Muscle of back (tissue), 11 donors: ENCODE measurements around the gene SYTL2. TPM values are rescaled to one million over a fixed set of nuclear protein-coding genes. Genes with fewer than 3 reads are reported as not detected.
"Not testable (repeated sequence)": the region's sequence is repeated elsewhere in the genome, so short reads cannot be mapped to it uniquely, and the experiment has no call there.

Experiments
- DNase-seq, 3 donors: peaks; one replicate each; pipeline versions ENCODE4 v3.0.0 to v3.0.0-alpha.2; 2013
- polyA plus RNA-seq, 10 donors: library from polyadenylated mRNA; unstranded; fragments of 120-200 nt; gene quantifications; one replicate each; pipeline ENCODE4 v1.2.1, GENCODE V29; 2013; ENCODE audit not compliant: insufficient read length in 10 of 10

The SYTL2 gene
- polyA plus RNA-seq, 10 donors, result 48.8 to 134 (median 81.9) TPM

GRCh38 chr11:85685820-85686459 lies 125.0 kb downstream of the SYTL2 start, which contains the start of gene CCDC89:
TSS of gene CCDC89 (minus strand) at chr11:85686195. CDS start at chr11:85686130, 65 bp downstream.
- DNase-seq, result peak; percentile 87 to 95 (median 93)

- DNase-seq, result peak in 2 of 3 donors; percentile 61 to 87
These were observed 125.7 kb downstream of the SYTL2 start for GRCh38 chr11:85685125-85685819.

GRCh38 chr11:85682330-85683305 lies 128.3 kb downstream of the SYTL2 start:
- DNase-seq, result peak; percentile 65 to 91 (median 81)

GRCh38 chr11:85680897-85681296 lies 130.0 kb downstream of the SYTL2 start:
- DNase-seq, result no peak

- no peak for DNase-seq
These were observed 131.4 kb downstream of the SYTL2 start for GRCh38 chr11:85679576-85679975.

- DNase-seq, result no peak
These were observed 137.5 kb downstream of the SYTL2 start for GRCh38 chr11:85673393-85673792.

- peak in 1 of 3 donors; percentile 54 for DNase-seq
These were observed 138.6 kb downstream of the SYTL2 start for GRCh38 chr11:85672105-85672902.

GRCh38 chr11:85670949-85671663 lies 139.8 kb downstream of the SYTL2 start:
- not testable (repeated sequence) for DNase-seq

GRCh38 chr11:85668157-85668556 lies 142.8 kb downstream of the SYTL2 start:
- no peak for DNase-seq

- no peak for DNase-seq
These were observed 144.3 kb downstream of the SYTL2 start for GRCh38 chr11:85666687-85667086.

- peak in 1 of 3 donors; percentile 33 for DNase-seq
These were observed 145.2 kb downstream of the SYTL2 start for GRCh38 chr11:85665733-85666132.

GRCh38 chr11:85664615-85665481 lies 146.1 kb downstream of the SYTL2 start, which contains the start of gene CREBZF:
TSS of gene CREBZF (minus strand) at chr11:85665129. CDS start at chr11:85664875, 254 bp downstream.
- DNase-seq, result peak; percentile 96 to 98 (median 97)

GRCh38 chr11:85663753-85664614 lies 147.0 kb downstream of the SYTL2 start:
- peak; percentile 63 to 93 (median 75) for DNase-seq

- peak in 1 of 3 donors; percentile 30 for DNase-seq
These were observed 147.7 kb downstream of the SYTL2 start for GRCh38 chr11:85663080-85663752.

GRCh38 chr11:85661972-85662664 lies 148.8 kb downstream of the SYTL2 start:
- DNase-seq, result peak in 1 of 3 donors; percentile 22

GRCh38 chr11:85658180-85658579 lies 152.8 kb downstream of the SYTL2 start:
- DNase-seq, result no peak

GRCh38 chr11:85656777-85657176 lies 154.2 kb downstream of the SYTL2 start:
- no peak for DNase-seq
